AG10803 (cell line): ENCODE results near the gene HIRA.
"Not testable (repeated sequence)": the region's sequence is repeated elsewhere in the genome, so short reads cannot be mapped to it uniquely, and the experiment has no call there.

Experiments used
- DNase-seq: peaks from one replicate; pipeline ENCODE4 v3.0.0; 2010; ENCODE audit warnings: low read depth
- H3K4me3 ChIP-seq: 2 replicates; pipeline ENCODE4 v1.5.1; 2011; ENCODE audit warnings: mild to moderate bottlenecking, low read length, control low read depth
- TF ChIP-seq, protein P1 (sequence below): conservative IDR thresholded peaks from 2 replicates; pipeline ENCODE4 v1.5.1; 2011; ENCODE audit warnings: mild to moderate bottlenecking, low read length, control low read depth, inconsistent platforms

The HIRA gene

DNA sequence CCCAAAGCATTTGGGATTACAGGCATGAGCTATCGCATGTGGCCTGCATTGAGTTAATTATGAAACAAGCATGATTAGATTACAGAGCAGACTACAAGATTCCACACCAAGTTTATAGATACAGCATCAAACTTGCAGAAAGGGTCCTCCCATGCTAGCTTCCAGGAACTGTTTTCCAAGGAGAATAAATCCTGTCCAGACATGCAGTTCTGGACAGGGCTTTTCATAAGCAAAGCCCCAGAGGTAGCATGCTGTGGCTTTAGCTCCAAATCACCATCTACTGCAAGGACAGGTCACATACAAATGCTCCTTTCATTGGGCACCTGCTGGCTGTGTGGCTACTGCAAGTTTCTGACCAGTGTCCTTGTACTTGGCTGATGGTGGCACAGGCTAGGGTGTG lies 57.1 kb downstream of the HIRA start:
- no peak for DNase-seq
- H3K4me3 ChIP-seq: no peak overlapping the region
- TF ChIP-seq, protein P1, sequence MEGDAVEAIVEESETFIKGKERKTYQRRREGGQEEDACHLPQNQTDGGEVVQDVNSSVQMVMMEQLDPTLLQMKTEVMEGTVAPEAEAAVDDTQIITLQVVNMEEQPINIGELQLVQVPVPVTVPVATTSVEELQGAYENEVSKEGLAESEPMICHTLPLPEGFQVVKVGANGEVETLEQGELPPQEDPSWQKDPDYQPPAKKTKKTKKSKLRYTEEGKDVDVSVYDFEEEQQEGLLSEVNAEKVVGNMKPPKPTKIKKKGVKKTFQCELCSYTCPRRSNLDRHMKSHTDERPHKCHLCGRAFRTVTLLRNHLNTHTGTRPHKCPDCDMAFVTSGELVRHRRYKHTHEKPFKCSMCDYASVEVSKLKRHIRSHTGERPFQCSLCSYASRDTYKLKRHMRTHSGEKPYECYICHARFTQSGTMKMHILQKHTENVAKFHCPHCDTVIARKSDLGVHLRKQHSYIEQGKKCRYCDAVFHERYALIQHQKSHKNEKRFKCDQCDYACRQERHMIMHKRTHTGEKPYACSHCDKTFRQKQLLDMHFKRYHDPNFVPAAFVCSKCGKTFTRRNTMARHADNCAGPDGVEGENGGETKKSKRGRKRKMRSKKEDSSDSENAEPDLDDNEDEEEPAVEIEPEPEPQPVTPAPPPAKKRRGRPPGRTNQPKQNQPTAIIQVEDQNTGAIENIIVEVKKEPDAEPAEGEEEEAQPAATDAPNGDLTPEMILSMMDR: no peak

- TF ChIP-seq, protein P1: no peak
- H3K4me3 ChIP-seq: no peak overlapping the region
- no peak for DNase-seq
These were observed 58.1 kb downstream of the HIRA start for GRCh38 chr22:19373450-19373849.

DNA sequence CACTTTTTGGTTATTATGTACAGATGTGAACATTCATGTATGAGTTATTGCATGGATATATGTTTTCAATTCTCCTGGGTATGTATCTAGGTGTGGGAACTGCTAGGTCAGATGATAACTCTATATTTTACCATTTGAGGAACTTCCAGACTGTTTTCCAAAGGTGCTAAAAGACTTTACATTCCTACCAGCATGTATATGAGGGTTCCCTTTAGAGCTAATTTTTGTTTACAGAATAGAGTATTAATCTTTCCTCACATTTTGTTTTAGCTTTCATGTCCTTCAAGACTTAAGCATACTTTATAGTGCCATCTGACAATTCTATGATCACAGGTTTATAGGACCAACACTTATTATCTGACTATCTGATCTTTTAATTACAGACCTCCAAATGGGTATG lies 59.6 kb downstream of the HIRA start:
- DNase-seq: no peak
- TF ChIP-seq, protein P1: no peak
- no peak overlapping the region for H3K4me3 ChIP-seq

DNA sequence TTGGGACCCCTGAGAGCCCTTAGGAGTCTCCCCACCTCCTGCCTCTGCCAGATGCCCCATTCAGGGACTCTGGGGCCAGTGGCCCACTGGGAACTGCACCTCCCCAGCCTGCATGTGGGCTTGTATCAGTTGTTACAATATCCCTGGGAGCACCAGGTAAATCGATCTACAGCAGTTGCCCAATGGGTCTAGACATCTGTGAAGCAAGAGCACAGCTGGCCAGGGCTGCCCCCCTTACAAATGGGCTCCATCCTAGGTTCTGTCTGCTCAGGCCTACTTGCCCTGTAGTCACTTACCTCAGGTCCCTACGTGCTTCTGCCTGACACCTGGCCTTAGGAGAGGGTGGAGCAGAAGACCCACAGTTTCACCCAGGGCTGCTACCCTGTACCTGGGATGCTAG lies 62.7 kb downstream of the HIRA start:
- no peak for DNase-seq
- H3K4me3 ChIP-seq: no peak overlapping the region
- TF ChIP-seq, protein P1: no peak

GRCh38 chr22:19367763-19368367 lies 63.7 kb downstream of the HIRA start:
- TF ChIP-seq, protein P1: no peak
- no peak overlapping the region for H3K4me3 ChIP-seq
- no peak for DNase-seq

GRCh38 chr22:19363541-19363940 lies 68.0 kb downstream of the HIRA start:
- DNase-seq, H3K4me3 ChIP-seq: not testable (repeated sequence)

DNA sequence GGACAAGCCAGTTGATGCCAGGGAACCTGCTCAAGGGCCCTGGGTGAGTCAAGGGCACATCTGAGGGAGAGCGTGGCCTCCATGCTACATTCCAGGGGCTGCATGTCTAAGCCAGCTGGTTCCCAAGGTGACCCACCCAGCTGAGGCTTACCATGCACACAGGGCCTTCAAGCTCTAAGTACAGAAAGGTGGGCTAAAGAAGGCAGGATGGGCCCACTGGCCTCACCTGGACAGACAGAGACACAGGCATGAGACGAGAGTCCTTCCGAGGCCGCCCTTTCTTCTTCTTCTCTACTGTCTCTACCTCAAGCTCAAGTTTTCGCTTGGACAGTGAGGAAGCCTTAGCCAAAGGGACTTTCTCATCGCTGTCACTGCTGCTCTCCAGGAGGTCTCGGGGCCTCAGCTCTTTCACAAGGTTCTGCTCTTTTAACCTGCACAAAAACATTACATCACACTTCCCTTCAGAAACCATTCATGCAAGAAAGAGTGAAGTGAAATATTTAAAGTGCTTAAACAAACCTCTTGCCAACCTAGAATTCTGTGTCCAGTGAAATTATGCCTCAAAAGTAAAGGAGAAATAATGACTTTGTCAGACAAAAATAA lies 69.9 kb downstream of the HIRA start:
- TF ChIP-seq, protein P1: no peak
- no peak for DNase-seq

GRCh38 chr22:19360862-19361261 lies 70.7 kb downstream of the HIRA start:
- H3K4me3 ChIP-seq: no peak overlapping the region
- TF ChIP-seq, protein P1: no peak
- DNase-seq: no peak

More for the DNA sequence above, 69.9 kb downstream of the HIRA start:
- no peak overlapping the region for H3K4me3 ChIP-seq
